Stromal cell of bone marrow (primary cell): Measurements from ENCODE around the gene ZFP36L2.
"Not testable (repeated sequence)": the region's sequence is repeated elsewhere in the genome, so short reads cannot be mapped to it uniquely, and the experiment has no call there.

Source experiments
- DNase-seq: peaks from one replicate; pipeline ENCODE4 v3.0.0-alpha.2; 2012; ENCODE audit warnings: low read depth

Gene ZFP36L2

GRCh38 chr2:43207553-43208300, 18.7 kb downstream of the ZFP36L2 start:
- no peak for DNase-seq

GRCh38 chr2:43206602-43207001, 19.8 kb downstream of the ZFP36L2 start:
- no peak for DNase-seq

GRCh38 chr2:43203373-43203772, 23.0 kb downstream of the ZFP36L2 start:
- DNase-seq = no peak

- DNase-seq = no peak
Observed at GRCh38 chr2:43202289-43202688, 24.1 kb downstream of the ZFP36L2 start.

- DNase-seq = no peak
Observed at GRCh38 chr2:43201497-43201896, 24.9 kb downstream of the ZFP36L2 start.

GRCh38 chr2:43201016-43201415, 25.4 kb downstream of the ZFP36L2 start:
- DNase-seq = no peak

GRCh38 chr2:43199492-43200488, 26.6 kb downstream of the ZFP36L2 start:
- no peak for DNase-seq

- DNase-seq = no peak
Observed at GRCh38 chr2:43198263-43198662, 28.1 kb downstream of the ZFP36L2 start.

- no peak for DNase-seq
Observed at GRCh38 chr2:43197588-43197896, 28.9 kb downstream of the ZFP36L2 start.

GRCh38 chr2:43196768-43197587, 29.4 kb downstream of the ZFP36L2 start:
- no peak for DNase-seq

- DNase-seq = no peak
Observed at GRCh38 chr2:43194121-43194869, 32.1 kb downstream of the ZFP36L2 start.

- no peak for DNase-seq
Observed at GRCh38 chr2:43193652-43194120, 32.7 kb downstream of the ZFP36L2 start.

GRCh38 chr2:43192744-43193651, 33.4 kb downstream of the ZFP36L2 start:
- no peak for DNase-seq

GRCh38 chr2:43191947-43192516, 34.4 kb downstream of the ZFP36L2 start:
- no peak for DNase-seq

- no peak for DNase-seq
Observed at GRCh38 chr2:43190311-43191052, 35.9 kb downstream of the ZFP36L2 start.

GRCh38 chr2:43189861-43190260, 36.5 kb downstream of the ZFP36L2 start:
- not testable (repeated sequence) for DNase-seq

- DNase-seq = no peak
Observed at GRCh38 chr2:43188561-43189386, 37.6 kb downstream of the ZFP36L2 start.

GRCh38 chr2:43186679-43187374, 39.6 kb downstream of the ZFP36L2 start:
- DNase-seq = no peak
